ENCODE results near the gene ADAMTS2. TPM values are rescaled to one million over a fixed set of nuclear protein-coding genes. Genes with fewer than 3 reads are reported as not detected.

Gene ADAMTS2
- total RNA-seq, 1 donor from 2014 or later, result not detected

DNA sequence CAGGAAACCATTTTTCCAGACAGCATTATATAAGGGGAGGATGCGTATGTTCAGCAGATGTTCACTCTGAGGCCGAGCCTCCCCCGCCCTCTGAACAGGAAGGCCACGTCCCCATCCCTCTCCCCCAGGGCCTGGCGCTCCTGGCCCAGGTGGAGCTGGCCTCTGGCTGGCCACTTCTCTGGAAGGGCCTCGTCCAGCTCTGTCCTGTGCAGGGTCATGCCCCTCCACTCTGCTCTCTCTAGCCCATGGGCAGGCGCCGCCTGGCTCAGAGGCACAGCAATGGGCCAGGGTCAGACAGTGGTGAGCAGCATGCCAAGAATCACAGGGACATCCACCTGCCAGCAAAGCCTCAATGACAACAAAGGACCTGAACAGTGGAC, 34.2 kb downstream of the ADAMTS2 start:
- intact Hi-C loops (cut with micrococcal nuclease), result no loop called here

DNA sequence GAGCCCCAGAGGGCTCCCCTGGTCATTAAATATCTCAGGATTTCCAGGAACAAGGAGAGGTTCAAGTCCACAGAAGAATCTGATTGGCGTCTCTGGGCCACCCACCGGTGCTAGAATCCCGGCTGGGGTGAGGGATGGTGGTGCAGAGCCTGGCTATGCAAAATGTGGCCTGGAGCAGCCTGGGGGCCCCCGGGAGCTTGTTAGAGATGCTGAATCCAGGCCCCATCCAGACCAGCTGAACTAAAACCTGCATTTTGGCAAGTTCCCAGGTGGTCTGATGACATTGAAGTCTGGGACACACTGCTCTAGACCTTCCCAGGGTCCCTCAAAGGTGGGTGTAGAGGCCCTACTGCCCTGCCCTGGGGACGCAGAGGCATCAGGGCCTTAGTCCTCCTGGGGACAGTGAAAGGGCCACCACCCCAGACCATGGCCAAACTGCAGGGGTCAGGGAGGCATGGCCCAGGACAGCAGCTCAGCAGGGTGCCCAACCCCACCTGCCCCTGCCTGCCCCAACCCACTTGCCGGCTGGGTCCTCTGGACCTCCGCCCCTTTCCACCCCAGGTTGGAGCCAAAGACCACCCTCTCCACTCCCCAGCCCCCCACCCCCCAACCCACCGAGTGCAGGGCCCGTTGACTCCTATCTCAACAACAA, 34.7 kb downstream of the ADAMTS2 start:
- intact Hi-C loops (cut with micrococcal nuclease), result no loop called here

DNA sequence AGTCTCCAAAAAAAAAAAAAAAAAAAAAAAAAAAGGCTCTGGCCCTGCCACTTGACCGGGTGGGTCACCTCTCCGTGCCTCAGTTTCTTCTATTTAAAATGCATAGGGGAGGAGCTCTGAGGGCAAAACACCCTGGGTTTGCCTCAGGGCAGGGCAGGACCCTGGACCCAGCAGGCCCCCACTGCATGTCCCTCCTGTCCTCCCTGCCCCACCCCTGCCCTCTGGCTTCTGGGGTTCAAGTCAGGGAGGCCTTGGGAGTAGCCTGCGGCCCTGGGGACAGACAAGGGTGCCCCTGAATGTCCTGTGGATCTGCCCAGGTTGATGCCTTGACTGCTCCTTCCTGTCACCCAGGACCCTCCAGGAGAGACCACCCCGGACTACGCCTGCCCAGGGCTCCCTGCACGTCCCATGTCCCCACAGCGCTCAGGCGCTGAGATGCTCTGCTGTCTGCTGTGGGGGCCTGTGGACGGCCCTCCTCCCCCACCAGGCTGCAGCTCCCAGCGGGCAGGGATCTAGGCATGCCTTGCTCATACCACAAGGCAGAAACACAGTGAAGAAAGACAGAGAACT, 35.4 kb downstream of the ADAMTS2 start:
- intact Hi-C loops (cut with micrococcal nuclease), result no loop called here

DNA sequence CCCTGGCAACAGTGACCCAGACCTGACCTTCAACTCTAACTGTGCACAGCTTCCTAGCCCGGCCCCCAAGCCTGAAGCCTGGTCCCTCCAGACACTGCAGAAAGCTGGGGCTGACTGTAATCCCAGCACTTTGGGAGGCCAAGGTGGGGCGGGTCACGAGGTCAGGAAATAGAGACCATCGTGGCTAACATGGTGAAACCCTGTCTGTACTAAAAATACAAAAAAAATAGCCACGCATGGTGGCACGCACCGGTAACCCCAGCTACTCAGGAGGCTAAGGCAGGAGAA, 35.9 kb downstream of the ADAMTS2 start:
- intact Hi-C loops (cut with micrococcal nuclease), result no loop called here

DNA sequence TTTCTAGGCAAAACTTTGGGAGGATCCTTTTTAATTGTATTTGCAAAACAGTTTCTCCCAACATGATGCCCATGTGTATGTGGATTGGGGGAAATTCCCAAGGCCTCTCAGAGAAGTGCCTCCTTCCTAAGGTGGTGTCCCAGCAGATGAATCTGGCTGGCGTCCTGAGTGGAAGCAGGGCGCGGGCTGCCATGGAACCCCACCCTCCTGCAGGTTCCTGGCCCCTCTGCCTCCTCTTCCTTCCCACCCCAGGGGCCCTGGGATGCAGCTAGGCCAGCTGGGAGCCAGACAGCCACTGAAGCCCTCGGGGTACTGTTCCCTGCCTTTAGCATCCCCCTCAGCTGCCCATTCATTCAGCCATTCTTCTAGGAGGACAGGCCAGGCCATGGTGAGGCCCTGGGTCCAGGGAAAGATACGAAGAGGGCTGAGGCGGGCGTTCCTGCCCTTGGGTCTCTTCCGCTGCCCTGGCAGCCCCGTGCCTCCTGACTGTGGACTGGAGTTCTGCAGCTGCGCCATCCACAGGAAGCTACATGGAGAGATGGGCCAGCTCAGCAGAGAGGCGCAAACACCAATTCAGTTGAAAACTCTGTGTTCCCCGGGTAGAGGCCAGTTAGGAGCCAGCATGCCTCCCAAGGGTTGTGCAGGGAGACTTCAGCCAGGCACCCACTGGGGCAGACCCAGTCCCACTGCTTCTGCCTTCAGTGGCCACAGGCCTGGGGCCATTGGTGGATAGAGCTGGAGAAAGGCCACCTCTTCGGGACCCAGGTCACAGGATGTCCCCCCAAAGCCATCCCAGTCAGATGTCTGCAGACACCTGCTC, 36.5 kb downstream of the ADAMTS2 start:
- intact Hi-C loops (cut with micrococcal nuclease), result no loop called here

DNA sequence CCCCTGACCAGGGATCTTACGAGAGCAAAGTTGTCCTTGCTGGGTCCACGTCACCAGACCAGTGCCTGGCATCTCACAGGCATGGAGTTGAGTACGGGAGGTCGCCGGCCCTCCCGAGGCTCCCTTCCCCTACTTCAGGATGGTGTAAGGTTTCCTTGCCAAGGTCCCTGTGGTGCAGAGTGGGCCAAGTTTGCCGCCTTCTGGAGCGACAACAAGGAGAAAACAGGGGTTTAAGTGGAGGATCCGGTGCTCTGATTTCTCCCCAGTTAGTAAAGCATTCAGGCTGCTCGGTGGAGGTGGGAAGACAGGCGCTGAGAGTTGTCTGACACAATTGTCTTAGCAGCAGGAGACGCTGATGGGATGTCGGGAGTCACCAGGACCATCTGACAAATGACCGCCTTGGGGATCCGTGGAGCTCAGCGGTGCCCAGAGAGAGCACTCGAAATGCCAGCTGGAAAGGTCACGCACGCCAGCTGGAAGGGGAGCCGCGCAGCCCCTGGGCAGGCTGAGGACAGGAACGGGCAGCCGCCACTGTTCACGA, 37.3 kb downstream of the ADAMTS2 start:
- intact Hi-C loops (cut with micrococcal nuclease), result no loop called here

DNA sequence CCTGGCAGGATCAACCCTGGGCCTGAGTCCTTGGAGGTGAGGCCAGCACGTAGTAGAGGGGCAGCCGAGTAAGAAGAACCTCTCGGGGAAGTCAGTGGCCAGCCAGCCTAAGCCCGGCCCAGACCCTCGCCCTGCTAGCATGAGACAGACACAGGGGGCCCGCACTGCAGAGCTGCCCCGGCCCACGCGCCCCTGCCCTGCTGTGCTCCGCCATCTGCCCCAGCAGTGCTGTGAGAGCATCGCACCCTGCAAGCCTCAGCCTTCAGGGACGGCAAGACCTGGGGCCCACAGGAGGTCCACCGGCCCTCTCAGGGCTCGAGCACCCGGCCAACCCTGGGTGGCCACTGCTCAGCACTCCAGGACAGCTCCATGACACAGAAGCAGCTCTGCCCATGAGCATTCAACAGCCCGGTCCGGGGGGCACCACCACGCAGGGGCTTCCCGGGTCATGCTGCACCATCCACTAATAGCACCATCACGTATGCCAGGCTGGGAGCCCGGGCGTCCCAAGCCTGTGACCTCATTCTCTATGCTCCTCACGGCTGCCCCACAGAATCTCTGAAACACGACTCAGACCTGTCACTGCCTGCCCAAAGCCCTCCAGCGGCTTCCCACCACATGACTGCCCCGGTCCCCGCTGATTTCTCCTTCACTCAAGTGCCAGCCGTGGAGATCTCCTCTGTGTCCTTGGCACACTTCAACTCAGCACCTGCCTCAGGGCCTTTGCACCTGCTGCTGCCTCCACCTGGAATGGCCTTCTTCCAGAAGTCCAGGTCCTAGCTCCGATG, 38.1 kb downstream of the ADAMTS2 start:
- intact Hi-C loops (cut with micrococcal nuclease), result no loop called here

DNA sequence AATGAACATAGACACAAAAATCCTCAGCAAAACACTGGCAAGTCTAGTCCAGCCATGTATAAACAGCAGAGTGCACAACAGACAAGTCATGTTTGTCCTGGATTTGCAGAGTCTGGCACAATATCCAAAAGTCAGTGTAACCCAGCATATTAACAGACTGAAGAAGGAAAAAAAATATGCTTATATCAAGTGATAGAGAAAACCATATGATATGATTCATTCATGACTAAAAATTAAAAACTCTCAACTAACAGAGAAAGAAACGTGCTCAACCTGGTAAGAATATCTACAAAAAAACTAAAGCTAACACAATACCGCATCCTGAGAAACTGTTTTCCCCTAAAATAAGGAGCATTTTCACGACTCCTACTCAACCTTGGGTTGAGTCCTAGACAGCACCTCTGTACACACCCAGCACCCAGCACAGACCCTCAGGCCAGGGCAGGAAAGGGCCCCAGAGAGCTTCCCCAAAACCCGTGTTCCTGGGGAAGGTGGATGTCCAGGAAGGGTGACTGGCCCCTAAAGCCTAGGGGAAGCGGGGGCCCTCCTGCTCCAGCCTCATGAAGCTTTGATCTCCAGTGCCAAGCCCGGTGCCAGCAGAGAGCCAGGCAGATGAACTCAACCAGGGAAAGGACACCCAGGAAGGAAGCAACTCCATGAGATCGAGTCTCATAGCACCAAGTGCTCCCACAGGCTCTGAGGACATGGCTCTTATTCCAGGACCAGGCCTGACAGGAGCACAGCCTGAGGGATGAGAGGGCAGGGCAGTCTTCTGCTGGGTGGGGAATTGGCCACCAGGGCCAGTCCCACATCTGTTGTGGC, 38.9 kb downstream of the ADAMTS2 start:
- intact Hi-C loops (cut with micrococcal nuclease), result no loop called here

DNA sequence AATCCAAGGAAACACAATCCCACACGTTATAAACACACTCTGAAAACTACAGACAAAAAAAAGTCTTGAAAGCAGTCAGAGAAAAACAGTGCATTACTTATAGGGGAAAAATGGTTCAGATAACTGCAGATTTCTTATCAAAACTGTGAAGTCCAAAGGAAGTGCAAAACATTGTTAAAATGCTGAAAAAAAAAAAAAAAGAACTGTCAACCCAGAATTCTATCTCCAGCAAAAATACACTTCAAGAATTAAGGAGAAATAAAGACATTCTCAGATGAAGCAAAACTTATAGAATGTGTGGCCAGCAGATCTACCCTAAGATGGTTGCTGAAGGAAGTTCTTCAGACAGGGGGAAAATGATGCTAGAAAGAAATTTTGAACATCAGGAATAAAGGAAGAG, 40.4 kb downstream of the ADAMTS2 start:
- intact Hi-C loops (cut with micrococcal nuclease), result no loop called here

DNA sequence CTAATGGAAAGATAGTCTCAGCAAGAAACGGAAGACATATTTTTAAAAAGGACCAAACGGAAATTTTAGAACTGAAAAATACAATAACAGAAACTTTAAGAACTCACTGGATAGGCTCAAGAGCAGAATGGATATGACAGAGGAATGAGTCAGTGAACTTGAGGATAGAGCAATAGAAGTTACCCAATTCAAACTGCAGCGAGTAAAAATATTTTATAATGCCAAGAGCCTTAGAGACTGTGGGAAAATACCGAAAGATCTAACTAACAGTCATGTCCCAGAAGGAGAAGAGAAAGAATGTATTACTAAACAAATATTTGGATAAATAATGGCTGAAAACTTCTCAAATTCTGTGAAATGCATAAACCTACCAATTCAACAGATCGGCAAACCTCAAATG, 40.8 kb downstream of the ADAMTS2 start:
- intact Hi-C loops (cut with micrococcal nuclease), result no loop called here

DNA sequence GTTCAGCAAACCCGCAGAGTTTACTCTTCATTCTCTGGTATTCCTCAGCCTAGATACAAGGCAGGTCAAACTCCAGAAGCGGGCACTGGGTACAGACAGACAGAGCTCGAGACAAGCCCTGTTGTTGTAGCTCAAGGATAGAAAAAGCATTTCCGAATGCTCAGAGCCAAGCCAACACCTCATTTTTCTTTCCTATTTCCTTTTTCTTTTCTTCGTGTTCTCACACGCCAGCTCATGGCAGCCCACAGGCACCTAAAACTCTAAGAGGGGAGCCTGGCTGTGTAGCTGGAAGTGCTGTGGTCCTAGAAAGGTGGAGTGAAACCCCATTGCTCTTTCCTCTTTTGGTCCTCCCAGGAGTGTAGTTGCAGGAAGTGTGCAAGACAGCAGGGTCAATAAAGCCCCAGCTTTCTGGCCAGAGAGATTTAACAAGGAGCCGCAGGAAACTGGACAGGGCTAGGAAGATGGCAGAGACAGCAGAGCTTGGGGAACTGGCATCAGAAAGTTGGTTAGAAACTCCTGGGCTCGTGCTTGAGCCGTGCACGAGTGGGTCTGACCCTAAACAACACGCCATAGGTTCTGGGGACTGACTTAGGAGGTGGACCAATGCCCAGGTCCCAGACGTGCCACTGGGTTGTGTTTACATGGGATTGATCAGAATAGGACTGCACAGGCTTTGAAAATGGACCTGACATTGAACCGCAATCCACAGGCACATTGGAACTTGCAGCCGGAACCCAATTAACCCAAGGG, 41.6 kb downstream of the ADAMTS2 start:
- intact Hi-C loops (cut with micrococcal nuclease), result no loop called here

DNA sequence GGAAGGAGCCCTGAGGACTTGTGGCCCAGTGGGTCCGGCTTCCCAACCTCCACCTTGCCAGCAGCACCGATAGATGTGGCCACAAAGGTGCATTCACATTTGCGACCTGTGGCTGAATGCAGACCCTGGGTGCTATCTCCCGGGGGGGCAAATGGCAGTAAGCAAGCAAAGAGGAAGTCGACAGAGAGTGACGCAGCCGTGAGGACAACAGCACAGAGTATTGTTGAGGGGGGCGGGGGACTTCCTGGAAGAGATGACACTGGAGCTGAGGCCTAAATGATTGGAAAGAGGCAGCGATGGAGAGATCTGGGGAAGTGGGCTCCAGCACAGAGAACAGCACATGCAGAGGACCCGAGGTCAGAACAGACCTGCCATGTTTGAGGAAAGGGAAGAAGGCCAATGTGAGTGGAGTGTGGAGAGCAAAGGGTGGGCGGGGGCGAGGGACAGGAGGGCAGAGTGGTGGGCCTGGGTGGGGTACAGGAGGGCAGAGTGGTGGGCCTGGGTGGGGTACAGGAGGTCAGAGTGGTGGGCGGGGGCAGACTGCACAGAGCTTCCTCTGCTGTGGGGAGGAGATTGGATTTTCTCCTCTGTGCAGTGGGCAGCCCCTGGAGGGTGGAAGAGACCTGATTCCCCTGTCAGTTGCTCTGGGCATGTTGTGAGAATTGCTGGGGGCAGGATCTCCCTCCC, 42.6 kb downstream of the ADAMTS2 start:
- intact Hi-C loops (cut with micrococcal nuclease), result no loop called here

DNA sequence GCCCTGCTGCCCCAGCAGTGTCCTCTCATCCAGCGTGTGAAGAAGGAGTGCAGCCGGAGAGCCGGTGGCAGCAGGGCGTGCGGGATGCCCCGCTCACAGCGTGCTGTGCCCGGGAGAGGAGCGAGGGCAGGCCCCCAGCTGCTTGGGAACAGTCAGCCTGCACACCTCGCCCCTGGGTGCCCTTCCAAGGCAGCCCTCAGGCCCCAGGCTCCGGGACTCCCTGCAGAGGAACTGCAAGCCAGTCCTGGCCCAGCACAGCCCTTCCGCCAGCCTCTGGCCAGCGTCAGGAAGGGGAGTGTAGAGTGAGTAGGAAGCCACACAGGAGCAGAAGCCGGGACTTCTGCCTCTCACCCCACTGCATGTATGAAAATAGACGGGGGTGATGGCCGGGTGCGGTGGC, 43.5 kb downstream of the ADAMTS2 start:
- intact Hi-C loops (cut with micrococcal nuclease), result no loop called here

DNA sequence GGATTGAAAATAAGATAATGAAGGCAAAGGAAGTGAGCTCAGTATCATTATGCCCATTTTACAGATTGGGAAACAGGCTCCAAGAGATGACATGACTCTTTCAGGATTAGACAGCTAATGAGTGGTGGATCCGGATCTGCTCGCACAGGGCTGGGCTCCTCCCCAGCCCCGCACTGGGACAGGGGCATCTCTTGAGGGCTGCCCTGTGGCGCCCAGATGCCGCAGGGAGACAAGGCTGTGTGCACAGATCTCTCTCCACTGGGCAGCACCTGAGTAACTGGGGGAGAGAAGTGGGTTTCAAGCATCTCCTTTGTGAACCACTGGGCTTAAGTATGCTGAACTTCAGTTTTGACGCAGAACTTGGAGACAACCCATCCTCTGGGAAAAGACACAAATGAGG, 43.9 kb downstream of the ADAMTS2 start:
- intact Hi-C loops (cut with micrococcal nuclease), result no loop called here

DNA sequence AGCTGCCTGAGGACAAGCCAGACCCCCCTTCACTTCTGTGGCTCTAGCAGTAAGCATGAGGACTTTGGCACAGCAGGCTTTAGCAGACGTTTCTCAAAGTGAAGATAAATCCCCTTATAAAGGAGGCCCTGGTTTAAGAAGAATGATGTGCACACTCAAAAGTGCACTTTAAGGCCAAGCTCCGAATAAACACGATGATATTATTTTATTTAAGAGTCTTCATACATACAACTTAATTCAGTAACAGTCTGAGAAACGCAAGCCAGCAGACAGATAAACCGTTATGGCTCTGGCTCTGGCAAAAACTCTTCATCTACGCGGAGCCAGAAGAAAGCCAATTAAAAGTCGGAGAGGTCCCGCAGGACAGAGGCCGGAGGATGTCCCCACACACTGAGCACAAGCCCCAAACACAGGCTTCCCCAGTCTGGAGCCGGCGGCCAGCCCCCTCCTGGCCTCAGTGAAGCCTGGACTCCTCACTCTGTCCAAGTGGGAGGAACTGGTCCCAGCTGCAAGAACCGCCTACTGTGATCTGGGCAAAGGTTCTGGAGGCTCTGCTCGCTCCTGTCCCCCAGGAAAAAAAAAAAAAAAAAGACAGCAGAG, 44.6 kb downstream of the ADAMTS2 start:
- intact Hi-C loops (cut with micrococcal nuclease), result no loop called here

DNA sequence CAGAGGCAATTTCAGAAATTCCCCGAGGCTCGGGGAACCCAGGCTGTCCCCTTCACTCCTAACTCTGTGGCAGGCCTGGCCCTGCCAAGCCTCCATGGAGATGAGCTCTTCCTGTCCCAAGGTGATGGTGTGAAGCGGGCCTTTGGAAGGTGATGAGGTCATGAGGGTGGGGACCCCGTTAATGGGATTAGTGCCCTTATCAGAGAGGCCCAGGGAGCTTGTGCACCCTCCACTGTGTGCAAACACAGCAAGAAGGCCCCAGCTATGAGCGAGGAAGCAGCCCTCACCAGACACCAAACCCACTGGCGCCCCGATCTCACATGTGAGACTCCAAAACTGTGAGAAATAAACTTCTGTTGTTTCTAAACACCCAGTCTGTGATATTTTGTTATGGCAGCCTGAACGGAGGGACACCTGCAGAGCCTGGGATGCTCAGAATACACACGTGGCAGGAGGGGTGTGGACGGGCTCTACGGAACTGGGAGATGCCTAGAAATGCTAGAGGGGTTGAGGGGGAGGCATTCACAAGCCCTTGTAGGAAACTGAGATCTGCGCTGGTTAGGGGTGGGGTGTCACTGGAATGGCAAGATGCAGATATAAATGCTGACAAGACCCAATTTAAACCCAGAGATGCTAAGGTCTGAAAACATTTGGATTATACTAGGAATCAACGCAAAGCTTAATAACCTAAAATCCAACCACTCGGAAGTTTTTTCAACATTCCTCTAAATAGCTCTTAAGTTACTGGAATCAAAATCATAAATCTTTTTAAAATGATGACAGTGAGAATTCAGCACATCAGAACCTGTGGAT, 46.9 kb downstream of the ADAMTS2 start:
- intact Hi-C loops (cut with micrococcal nuclease), result no loop called here

DNA sequence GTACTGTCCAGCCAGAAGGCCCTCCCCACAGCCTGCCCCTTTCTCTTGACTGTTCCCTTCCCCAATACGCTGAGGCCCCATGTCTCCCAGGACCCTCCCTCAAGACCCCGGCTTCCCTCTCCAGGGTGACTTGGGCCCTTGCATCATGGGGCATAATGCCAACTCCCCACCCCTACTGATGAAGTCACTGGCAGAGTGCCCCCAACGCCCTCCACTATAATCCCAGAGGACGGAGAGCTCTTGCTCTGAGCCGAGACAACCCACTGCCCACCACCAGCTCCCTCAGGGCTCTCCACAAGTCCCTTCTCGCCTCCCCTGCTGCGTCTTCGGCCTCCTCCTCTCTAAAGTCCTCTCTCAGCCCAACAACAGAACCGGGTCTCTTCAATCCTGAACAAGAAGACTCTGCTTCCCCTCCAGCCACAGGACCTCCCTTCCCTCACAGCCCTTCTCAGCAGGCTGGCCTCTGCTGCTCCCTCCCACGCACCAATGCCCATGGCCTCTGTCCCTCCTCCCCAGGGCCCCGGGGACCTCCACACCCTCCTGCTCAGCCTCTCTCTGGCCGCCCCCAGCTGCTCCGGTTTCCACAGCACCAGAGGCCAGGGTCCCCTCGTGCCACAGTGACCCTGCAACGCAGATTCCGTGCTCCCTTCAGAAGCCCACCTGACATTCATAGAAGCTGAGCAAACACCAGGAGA, 47.6 kb downstream of the ADAMTS2 start:
- intact Hi-C loops (cut with micrococcal nuclease), result no loop called here

DNA sequence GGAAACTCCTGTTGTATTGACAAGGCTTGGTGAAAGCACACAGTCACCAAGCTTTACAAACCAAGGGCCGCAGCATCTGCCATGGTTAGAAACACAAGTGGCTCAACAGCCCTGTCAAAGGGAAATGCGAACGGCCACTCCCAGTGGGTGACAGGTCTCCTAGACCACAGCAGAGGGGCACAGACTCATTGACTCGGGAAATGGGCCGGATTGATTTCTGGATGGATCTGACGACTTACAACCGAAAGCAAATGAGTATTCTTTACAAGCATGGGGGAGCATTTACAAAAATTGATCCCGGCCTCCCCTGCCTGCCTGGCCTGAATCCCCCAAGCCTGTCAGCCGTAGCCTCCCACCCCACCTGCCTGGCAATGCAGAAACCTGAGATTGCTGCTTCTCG, 48.2 kb downstream of the ADAMTS2 start:
- intact Hi-C loops (cut with micrococcal nuclease), result no loop called here
